RWPE2 (cell line): ENCODE data around the gene TUBA1B.
A peak's percentile ranks its signal among the peaks of the same experiment; 100 is the strongest.

Source experiments
- ATAC-seq: fragments of 200-7000 bp; cut with Tn5 transposase; 3 replicates; pipeline ENCODE4 v1.9.1; 2021; ENCODE audit warnings: low read depth
- DNase-seq: peaks from one replicate; pipeline ENCODE4 v3.0.0-alpha.2; 2020; ENCODE audit warnings: low spot score
- H3K27ac ChIP-seq: fragments of 450-650 bp; 2 replicates; pipeline ENCODE4 v1.5.1; 2017; ENCODE audit warnings: mild to moderate bottlenecking; ENCODE audit not compliant: poor library complexity, severe bottlenecking
- H3K27me3 ChIP-seq: fragments of 250-450 bp; sonication (Bioruptor Pico); 2 replicates; pipeline ENCODE4 v1.5.1; 2021; ENCODE audit warnings: mild to moderate bottlenecking, moderate library complexity; ENCODE audit not compliant: insufficient read depth, poor library complexity, severe bottlenecking
- H3K36me3 ChIP-seq: fragments of 250-450 bp; sonication (Bioruptor Pico); 2 replicates; pipeline ENCODE4 v1.5.1; 2020; ENCODE audit warnings: low read depth, mild to moderate bottlenecking, moderate library complexity
- H3K4me1 ChIP-seq: fragments of 250-450 bp; sonication (Bioruptor Pico); 2 replicates; pipeline ENCODE4 v1.5.1; 2021; ENCODE audit warnings: mild to moderate bottlenecking, moderate library complexity; ENCODE audit not compliant: insufficient read depth, poor library complexity, severe bottlenecking
- H3K4me3 ChIP-seq: fragments of 250-450 bp; sonication (Bioruptor Pico); 2 replicates; pipeline ENCODE4 v1.5.1; 2021; ENCODE audit warnings: mild to moderate bottlenecking, moderate library complexity; ENCODE audit not compliant: severe bottlenecking
- H3K9me3 ChIP-seq: fragments of 250-450 bp; sonication (Bioruptor Pico); 2 replicates; pipeline ENCODE4 v1.5.1; 2021; ENCODE audit warnings: mild to moderate bottlenecking, moderate library complexity; ENCODE audit not compliant: severe bottlenecking
- TF ChIP-seq, protein P1 (sequence below): fragments of 450-650 bp; IDR thresholded peaks from one replicate; pipeline ENCODE4 v1.5.1; 2017; ENCODE audit warnings: mild to moderate bottlenecking, moderate library complexity; ENCODE audit not compliant: poor library complexity, severe bottlenecking

TUBA1B gene

GRCh38 chr12:49092086-49092815, 38.9 kb downstream of the TUBA1B start:
- Histone ChIP-seq H3K27me3 (peaks cover 68% of the 10 kb centered on the region), H3K4me3 (no peak overlapping the region), H3K27ac (no peak overlapping the region), H3K4me1 (peaks cover 3% of the 10 kb centered on the region), H3K9me3 (no peaks in the 10 kb centered on the region), H3K36me3 (no peaks in the 10 kb centered on the region)
- DNase-seq (no peak), ATAC-seq (peak; percentile 32; the same call in 2 of the 3 replicates)
- TF ChIP-seq, protein P1, sequence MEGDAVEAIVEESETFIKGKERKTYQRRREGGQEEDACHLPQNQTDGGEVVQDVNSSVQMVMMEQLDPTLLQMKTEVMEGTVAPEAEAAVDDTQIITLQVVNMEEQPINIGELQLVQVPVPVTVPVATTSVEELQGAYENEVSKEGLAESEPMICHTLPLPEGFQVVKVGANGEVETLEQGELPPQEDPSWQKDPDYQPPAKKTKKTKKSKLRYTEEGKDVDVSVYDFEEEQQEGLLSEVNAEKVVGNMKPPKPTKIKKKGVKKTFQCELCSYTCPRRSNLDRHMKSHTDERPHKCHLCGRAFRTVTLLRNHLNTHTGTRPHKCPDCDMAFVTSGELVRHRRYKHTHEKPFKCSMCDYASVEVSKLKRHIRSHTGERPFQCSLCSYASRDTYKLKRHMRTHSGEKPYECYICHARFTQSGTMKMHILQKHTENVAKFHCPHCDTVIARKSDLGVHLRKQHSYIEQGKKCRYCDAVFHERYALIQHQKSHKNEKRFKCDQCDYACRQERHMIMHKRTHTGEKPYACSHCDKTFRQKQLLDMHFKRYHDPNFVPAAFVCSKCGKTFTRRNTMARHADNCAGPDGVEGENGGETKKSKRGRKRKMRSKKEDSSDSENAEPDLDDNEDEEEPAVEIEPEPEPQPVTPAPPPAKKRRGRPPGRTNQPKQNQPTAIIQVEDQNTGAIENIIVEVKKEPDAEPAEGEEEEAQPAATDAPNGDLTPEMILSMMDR, result peak; percentile 52

GRCh38 chr12:49091836-49092085, 39.4 kb downstream of the TUBA1B start:
- DNase-seq, result no peak
- Histone ChIP-seq H3K4me1 (peaks cover 3% of the 10 kb centered on the region), H3K4me3 (no peak overlapping the region), H3K9me3 (no peaks in the 10 kb centered on the region), H3K36me3 (no peaks in the 10 kb centered on the region), H3K27ac (no peak overlapping the region), H3K27me3 (peaks cover 68% of the 10 kb centered on the region)
- TF ChIP-seq, protein P1, result no peak
- peak; percentile 19; the same call in 1 of the 3 replicates for ATAC-seq

DNA sequence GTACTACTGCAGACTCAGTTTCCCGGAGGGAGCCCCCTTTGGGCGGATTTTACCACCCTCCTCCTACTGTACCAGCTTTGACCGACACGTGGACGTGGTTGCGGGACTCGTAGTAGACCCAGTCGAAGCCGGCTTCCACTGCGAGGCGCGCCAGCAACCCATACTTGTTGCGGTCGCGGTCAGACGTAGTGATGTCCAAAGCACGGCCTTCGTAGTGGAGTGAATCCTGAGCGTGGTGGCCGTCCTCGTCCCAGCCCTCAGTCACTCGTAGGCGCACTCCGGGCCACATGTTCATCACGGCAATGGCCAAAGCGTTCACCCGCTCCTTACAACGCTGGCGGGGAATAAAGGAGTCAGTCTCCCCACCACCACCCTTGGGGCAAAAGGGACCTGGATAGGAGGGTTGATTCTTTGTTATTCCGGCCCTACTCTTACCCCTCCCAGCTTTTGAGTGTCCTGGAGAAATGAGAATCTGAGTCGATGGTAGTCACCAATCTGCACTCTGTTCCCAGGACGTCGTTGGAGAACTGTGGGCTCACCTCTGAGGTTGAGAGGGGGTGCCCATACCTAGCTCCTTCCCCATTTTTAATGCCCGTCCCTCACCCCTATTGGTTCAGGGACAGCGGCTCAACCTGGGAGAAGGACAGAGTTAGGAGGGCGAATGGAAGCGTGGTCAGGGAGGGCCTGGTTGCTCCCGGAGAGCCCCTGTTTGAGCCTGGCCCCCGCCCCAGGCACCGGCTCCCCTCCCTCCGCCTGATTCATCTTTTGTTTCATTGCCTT, 39.9 kb downstream of the TUBA1B start:
- Histone ChIP-seq H3K27ac (no peak overlapping the region), H3K36me3 (no peaks in the 10 kb centered on the region), H3K4me3 (no peak overlapping the region), H3K27me3 (peaks cover 68% of the 10 kb centered on the region), H3K4me1 (peaks cover 3% of the 10 kb centered on the region), H3K9me3 (no peaks in the 10 kb centered on the region)
- no peak for DNase-seq
- no peak for ATAC-seq
- TF ChIP-seq, protein P1, result no peak

DNA sequence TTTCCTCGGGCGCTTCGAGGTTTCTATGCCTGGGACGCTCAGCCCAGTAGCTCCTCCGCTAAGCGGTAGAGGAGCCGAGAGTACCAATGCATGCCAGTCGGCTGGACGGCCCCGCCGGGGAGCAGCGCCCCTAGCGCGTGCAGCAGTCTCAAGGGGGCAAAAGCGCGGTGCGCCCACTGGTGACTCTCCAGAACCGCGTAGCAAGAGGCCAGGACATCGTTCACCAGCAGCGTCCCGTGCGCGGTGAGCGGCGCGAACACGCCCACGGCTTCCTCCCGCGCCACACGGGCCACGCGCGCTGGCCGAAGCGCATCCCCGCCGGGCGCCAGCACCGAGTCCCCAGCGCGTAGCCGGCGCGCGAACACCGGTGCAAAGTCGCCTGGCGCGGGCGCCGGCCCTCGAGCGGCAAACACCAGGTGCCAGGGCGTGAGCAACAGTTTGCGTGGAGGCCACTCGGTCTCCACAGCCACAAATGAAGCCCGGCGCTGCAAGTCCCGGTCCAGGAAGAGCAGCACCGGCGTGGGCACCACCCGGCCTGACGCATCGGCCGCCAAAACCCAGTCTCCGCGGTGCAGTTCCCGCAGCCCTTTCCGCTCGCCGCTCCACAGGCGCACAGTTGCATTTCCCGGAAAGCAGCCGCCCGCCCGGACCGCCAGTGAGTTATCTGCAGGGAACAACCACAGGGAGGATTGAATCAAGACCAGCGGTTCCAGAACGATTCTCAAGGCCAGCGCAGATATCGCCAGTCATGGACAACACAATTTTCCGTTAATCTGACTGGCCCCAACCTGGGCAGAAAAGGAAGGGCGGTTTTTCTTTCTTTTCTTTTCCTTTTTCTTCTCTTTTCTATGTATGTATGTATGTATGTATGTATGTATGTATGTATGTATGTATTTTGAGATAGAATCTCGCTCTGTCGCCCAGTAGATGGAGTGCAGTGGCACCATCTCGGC, 41.1 kb downstream of the TUBA1B start:
- H3K9me3 ChIP-seq, result no peaks in the 10 kb centered on the region
- peaks cover 3% of the 10 kb centered on the region for H3K4me1 ChIP-seq
- peak overlapping the region; percentile 0 for H3K4me3 ChIP-seq
- no peaks in the 10 kb centered on the region for H3K36me3 ChIP-seq
- DNase-seq, result no peak
- no peak overlapping the region for H3K27ac ChIP-seq
- peaks cover 68% of the 10 kb centered on the region for H3K27me3 ChIP-seq
- no peak for ATAC-seq
- TF ChIP-seq, protein P1, result no peak
